Omental fat pad (tissue), 4 donors: Measurements from ENCODE around the gene NTM. TPM values are rescaled to one million over a fixed set of nuclear protein-coding genes. Genes with fewer than 3 reads are reported as not detected.

ENCODE experiments used
- ATAC-seq: fragments of 150-250 bp; one replicate; pipeline ENCODE4 v1.9.1; 2016; ENCODE audit warnings: mild to moderate bottlenecking, moderate library complexity; ENCODE audit not compliant: low FRiP score
- DNase-seq: peaks from one replicate; pipeline ENCODE4 v3.0.0-alpha.2; 2019; ENCODE audit warnings: low spot score
- CTCF ChIP-seq, 3 donors: fragments of 450-650 bp; IDR thresholded peaks; one replicate each; pipeline ENCODE4 v1.5.1; 2016 to 2017; ENCODE audit warnings: antibody characterized with exemption in 3 of 3, mild to moderate bottlenecking in 3 of 3, moderate library complexity in 2 of 3
- total RNA-seq, 4 donors: library from RNA; depleted of rRNA; stranded (reverse); fragments of >200 nt; gene quantifications; one replicate each; pipeline ENCODE4 v1.1.0, GENCODE V29; 2016

NTM gene
- total RNA-seq, 4 donors from 2014 or later = 0.56 to 5.5 (median 2.4) TPM

GRCh38 chr11:132257871-132258270 lies 887.5 kb downstream of the NTM start:
- no peak for TF ChIP-seq CTCF (IDR thresholded peaks at IDR 0.05)
- DNase-seq (no peak), ATAC-seq (no peak)

- ATAC-seq (no peak), DNase-seq (no peak)
- no peak for TF ChIP-seq CTCF (IDR thresholded peaks at IDR 0.05)
Measured at GRCh38 chr11:132258875-132259274, 888.5 kb downstream of the NTM start.

- ATAC-seq (no peak), DNase-seq (no peak)
- TF ChIP-seq CTCF (IDR thresholded peaks at IDR 0.05) = no peak
Measured at GRCh38 chr11:132260636-132261035, 890.2 kb downstream of the NTM start.

GRCh38 chr11:132263241-132263640 lies 892.8 kb downstream of the NTM start:
- ATAC-seq (no peak), DNase-seq (no peak)
- no peak for TF ChIP-seq CTCF (IDR thresholded peaks at IDR 0.05)

GRCh38 chr11:132263875-132264274 lies 893.5 kb downstream of the NTM start:
- DNase-seq = no peak
- no peak for ATAC-seq
- TF ChIP-seq CTCF (IDR thresholded peaks at IDR 0.05) = no peak

GRCh38 chr11:132264616-132265015 lies 894.2 kb downstream of the NTM start:
- no peak for TF ChIP-seq CTCF (IDR thresholded peaks at IDR 0.05)
- ATAC-seq (no peak), DNase-seq (no peak)

GRCh38 chr11:132278801-132279574 lies 908.6 kb downstream of the NTM start:
- ATAC-seq = no peak
- no peak for TF ChIP-seq CTCF (IDR thresholded peaks at IDR 0.05)
- DNase-seq = no peak
